ENCODE results near the gene EXOC4.

The EXOC4 gene

DNA sequence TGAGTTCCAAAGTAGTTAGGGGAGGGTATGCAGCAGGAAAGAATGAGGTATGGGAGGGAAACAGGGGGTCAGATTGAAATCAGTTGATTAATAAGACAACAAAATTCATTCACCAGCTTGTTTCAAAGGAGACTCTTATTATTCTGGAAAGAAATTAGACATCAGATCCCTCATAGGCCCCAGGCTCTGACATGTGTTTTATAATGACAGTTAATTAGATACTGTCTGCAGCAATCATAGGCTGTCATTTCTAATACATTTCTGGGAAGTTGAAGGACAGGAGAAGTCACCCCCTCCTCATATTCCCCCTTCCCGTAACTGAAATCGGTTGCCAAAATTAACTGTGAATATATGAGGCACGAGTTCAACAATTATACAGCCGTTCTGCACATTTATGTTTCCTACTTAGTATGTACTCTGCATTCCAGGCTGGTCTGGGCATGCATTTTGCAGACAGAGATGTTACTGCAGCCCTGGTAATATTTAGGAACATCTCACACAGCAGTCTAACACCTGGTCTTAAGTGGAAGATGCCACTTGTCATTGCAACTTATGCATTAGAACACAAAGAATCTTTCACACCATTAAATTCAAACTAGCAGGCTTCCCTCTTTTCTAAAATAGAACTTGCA is 519.0 kb downstream of the EXOC4 start:
- H3K4me3 ChIP-seq (ENCODE audit: low read depth, low read length), result no peak overlapping the region
- no peak overlapping the region for H3K27ac ChIP-seq (ENCODE audit: extremely low read depth, low read depth, low read length)
- no peaks in the 10 kb centered on the region for H3K36me3 ChIP-seq (ENCODE audit: control insufficient read depth in 2 of 2, insufficient read depth in 1 of 2, low read length in 2 of 2)
- CTCF ChIA-PET, result no interaction called here
- no peaks in the 10 kb centered on the region for H3K9me3 ChIP-seq (ENCODE audit: control insufficient read depth, insufficient read depth, low read depth, low read length)
- TF ChIP-seq ZNF274 (IDR thresholded peaks at IDR 0.05; ENCODE audit: low read length) (no peak), ZNF274 (tag by site-specific recombination; IDR thresholded peaks at IDR 0.05; ENCODE audit: borderline replicate concordance) (no peak), ZNF174 (tag by site-specific recombination; IDR thresholded peaks at IDR 0.05) (no peak), SETDB1 (IDR thresholded peaks at IDR 0.05; ENCODE audit: insufficient read length, low read length) (no peak), ZNF354C (tag by site-specific recombination; IDR thresholded peaks at IDR 0.05; ENCODE audit: borderline replicate concordance, low read depth) (no peak), ZNF561 (tag by site-specific recombination; IDR thresholded peaks at IDR 0.05; ENCODE audit: borderline replicate concordance) (no peak), ZNF350 (tag by site-specific recombination; IDR thresholded peaks at IDR 0.05) (no peak), ZNF664 (tag by site-specific recombination; IDR thresholded peaks at IDR 0.05) (no peak), PRDM4 (tag by site-specific recombination; IDR thresholded peaks at IDR 0.05) (no peak), ZNF624 (tag by site-specific recombination; IDR thresholded peaks at IDR 0.05) (no peak), ZBTB48 (tag by site-specific recombination; IDR thresholded peaks at IDR 0.05) (no peak), ZNF645 (tag by site-specific recombination; IDR thresholded peaks at IDR 0.05) (no peak), SCRT1 (tag by site-specific recombination; IDR thresholded peaks at IDR 0.05; ENCODE audit: borderline replicate concordance) (no peak), OVOL3 (tag by site-specific recombination; IDR thresholded peaks at IDR 0.05) (no peak), ZNF121 (tag by site-specific recombination; IDR thresholded peaks at IDR 0.05) (no peak), MZF1 (tag by site-specific recombination; IDR thresholded peaks at IDR 0.05; ENCODE audit: borderline replicate concordance) (no peak), ZNF610 (tag by site-specific recombination; IDR thresholded peaks at IDR 0.05; ENCODE audit: borderline replicate concordance) (no peak)
- TF ChIP-seq, protein P1, sequence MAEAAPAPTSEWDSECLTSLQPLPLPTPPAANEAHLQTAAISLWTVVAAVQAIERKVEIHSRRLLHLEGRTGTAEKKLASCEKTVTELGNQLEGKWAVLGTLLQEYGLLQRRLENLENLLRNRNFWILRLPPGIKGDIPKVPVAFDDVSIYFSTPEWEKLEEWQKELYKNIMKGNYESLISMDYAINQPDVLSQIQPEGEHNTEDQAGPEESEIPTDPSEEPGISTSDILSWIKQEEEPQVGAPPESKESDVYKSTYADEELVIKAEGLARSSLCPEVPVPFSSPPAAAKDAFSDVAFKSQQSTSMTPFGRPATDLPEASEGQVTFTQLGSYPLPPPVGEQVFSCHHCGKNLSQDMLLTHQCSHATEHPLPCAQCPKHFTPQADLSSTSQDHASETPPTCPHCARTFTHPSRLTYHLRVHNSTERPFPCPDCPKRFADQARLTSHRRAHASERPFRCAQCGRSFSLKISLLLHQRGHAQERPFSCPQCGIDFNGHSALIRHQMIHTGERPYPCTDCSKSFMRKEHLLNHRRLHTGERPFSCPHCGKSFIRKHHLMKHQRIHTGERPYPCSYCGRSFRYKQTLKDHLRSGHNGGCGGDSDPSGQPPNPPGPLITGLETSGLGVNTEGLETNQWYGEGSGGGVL (tag by site-specific recombination; IDR thresholded peaks at IDR 0.05), result no peak
- no peaks in the 10 kb centered on the region for H3K4me1 ChIP-seq (ENCODE audit: control insufficient read depth, insufficient read depth, low read length)
- POLR2A ChIA-PET, result no interaction called here

GRCh38 chr7:133773601-133774000 is 520.7 kb downstream of the EXOC4 start:
- H3K27ac ChIP-seq (ENCODE audit: extremely low read depth, low read depth, low read length), result no peak overlapping the region
- TF ChIP-seq ZNF266 (tag by site-specific recombination; IDR thresholded peaks at IDR 0.05; ENCODE audit: low read depth), result no peak
- no peak for TF ChIP-seq ZNF311 (tag by site-specific recombination; IDR thresholded peaks at IDR 0.05; ENCODE audit: borderline replicate concordance)
- TF ChIP-seq ZFP3 (tag by site-specific recombination; IDR thresholded peaks at IDR 0.05; ENCODE audit: low read depth), result no peak
- TF ChIP-seq ZSCAN30 (tag by site-specific recombination; IDR thresholded peaks at IDR 0.05), result no peak
- TF ChIP-seq ZFP37 (tag by site-specific recombination; IDR thresholded peaks at IDR 0.05), result no peak
- TF ChIP-seq ZBTB48 (tag by site-specific recombination; IDR thresholded peaks at IDR 0.05), result no peak
- no peak for TF ChIP-seq ZNF658 (tag by site-specific recombination; IDR thresholded peaks at IDR 0.05)
- TF ChIP-seq REPIN1 (tag by site-specific recombination; IDR thresholded peaks at IDR 0.05; ENCODE audit: low read depth), result no peak
- H3K4me3 ChIP-seq (ENCODE audit: low read depth, low read length), result no peak overlapping the region
- no peaks in the 10 kb centered on the region for H3K9me3 ChIP-seq (ENCODE audit: control insufficient read depth, insufficient read depth, low read depth, low read length)
- no peaks in the 10 kb centered on the region for H3K4me1 ChIP-seq (ENCODE audit: control insufficient read depth, insufficient read depth, low read length)
- ChIA-PET POLR2A (no interaction called here), CTCF (interaction anchor here (1.6 kb wide), 1 partner anchor 80 kb away, joined by 6 read pairs; no protein-coding TSS in a partner anchor)
- H3K36me3 ChIP-seq (ENCODE audit: control insufficient read depth in 2 of 2, insufficient read depth in 1 of 2, low read length in 2 of 2), result no peaks in the 10 kb centered on the region
